PFSK-1 (cell line): ENCODE data around the gene PEX26.

ENCODE experiments used
- FOXP2 ChIP-seq: optimal IDR thresholded peaks from 2 replicates; pipeline ENCODE3; 2011; ENCODE audit warnings: borderline replicate concordance, control low read depth, inconsistent platforms; ENCODE audit not compliant: insufficient read depth; ENCODE audit errors: extremely low read length, extremely low read depth
- POLR2AphosphoS5 ChIP-seq: IDR thresholded peaks from 2 replicates; pipeline ENCODE4 v1.6.1; 2012; ENCODE audit warnings: low read depth, mild to moderate bottlenecking, control low read depth, low read length, moderate library complexity
- SIN3A ChIP-seq: IDR thresholded peaks from 2 replicates; pipeline ENCODE4 v1.6.1; 2012; ENCODE audit warnings: mild to moderate bottlenecking, low read length, moderate library complexity, borderline replicate concordance; ENCODE audit not compliant: insufficient read depth
- TAF1 ChIP-seq: IDR thresholded peaks from 2 replicates; pipeline ENCODE4 v1.6.1; 2012; ENCODE audit warnings: low read length, control low read depth, borderline replicate concordance; ENCODE audit not compliant: insufficient read depth
- TF ChIP-seq, protein P1 (sequence below), 2 experiments: IDR thresholded peaks; 2 replicates each; pipeline versions ENCODE4 v1.6.1 to v1.8.0; 2011 to 2012; ENCODE audit warnings: low read depth in 2 of 2, low read length in 2 of 2, control low read depth in 1 of 2, inconsistent platforms in 1 of 2, mild to moderate bottlenecking in 1 of 2, moderate library complexity in 1 of 2; ENCODE audit not compliant: insufficient read depth in 1 of 2

The PEX26 gene

DNA sequence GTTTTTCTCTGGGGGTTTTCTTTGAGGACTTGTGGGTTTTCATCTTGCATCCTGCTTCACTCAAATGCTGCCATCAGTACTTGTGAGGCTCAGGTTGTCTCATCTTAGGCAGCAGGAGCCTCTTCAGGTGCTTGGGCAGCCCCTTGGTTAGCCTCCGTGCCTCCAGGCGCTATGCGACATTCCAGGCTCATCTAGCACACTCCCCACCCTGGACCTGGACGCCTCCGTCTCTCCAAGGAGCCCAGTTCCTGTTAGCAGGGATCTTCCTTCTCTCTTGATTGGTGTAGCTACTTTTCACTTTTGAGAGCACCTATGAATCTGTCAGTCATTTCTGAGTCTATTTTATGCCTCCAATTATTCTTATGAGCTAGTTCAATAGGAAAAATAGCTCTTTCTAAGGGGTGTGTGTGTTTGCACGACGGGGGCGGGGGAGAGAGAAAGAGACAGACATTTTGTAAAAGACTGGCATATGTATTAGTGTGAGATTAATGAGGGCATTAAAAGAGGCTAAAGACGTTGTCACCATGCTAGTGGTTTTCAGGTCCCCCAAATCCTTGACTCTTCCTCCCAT, 40.6 kb downstream of the PEX26 start:
- TF ChIP-seq TAF1 = no peak
- no peak for TF ChIP-seq FOXP2
- no peak for TF ChIP-seq POLR2AphosphoS5
- TF ChIP-seq, protein P1, sequence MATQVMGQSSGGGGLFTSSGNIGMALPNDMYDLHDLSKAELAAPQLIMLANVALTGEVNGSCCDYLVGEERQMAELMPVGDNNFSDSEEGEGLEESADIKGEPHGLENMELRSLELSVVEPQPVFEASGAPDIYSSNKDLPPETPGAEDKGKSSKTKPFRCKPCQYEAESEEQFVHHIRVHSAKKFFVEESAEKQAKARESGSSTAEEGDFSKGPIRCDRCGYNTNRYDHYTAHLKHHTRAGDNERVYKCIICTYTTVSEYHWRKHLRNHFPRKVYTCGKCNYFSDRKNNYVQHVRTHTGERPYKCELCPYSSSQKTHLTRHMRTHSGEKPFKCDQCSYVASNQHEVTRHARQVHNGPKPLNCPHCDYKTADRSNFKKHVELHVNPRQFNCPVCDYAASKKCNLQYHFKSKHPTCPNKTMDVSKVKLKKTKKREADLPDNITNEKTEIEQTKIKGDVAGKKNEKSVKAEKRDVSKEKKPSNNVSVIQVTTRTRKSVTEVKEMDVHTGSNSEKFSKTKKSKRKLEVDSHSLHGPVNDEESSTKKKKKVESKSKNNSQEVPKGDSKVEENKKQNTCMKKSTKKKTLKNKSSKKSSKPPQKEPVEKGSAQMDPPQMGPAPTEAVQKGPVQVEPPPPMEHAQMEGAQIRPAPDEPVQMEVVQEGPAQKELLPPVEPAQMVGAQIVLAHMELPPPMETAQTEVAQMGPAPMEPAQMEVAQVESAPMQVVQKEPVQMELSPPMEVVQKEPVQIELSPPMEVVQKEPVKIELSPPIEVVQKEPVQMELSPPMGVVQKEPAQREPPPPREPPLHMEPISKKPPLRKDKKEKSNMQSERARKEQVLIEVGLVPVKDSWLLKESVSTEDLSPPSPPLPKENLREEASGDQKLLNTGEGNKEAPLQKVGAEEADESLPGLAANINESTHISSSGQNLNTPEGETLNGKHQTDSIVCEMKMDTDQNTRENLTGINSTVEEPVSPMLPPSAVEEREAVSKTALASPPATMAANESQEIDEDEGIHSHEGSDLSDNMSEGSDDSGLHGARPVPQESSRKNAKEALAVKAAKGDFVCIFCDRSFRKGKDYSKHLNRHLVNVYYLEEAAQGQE (IDR thresholded peaks at IDR 0.05; ENCODE audit: insufficient read depth in 1 of 2, low read depth in 2 of 2, low read length in 2 of 2) = no peak
- TF ChIP-seq SIN3A = no peak

DNA sequence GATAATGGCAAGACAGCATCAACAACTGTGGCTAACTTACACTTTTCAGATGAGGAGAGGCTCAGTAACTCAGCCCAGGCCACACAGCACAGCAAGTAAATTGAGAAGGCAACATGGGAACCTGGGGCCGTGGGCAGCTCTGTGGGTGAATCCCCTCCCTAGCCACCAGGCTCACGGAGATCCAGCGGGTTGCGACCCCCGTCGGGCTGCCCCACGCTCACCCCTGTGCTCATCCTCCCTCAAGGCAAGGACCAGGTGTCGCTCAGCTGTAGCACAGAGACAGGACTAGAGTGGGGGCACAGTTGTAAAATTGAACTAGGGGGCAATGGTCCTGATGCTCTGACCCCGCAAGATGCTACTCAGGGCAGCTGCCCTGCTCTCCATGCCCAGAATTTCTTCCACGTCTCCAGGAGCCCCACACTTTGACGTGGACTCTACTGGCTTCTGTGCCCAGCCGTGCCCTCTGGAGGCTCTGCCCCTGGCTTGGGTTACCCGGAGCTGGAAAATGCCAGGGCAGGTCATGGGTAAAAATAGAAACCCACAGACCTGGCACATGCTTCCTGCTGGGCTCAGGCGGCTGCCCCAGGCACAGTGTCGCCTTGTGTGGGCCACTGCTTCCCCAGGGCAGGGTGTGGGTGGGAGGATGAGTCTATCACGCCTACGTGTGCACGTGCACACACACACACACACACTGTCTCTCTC, 41.8 kb downstream of the PEX26 start:
- TF ChIP-seq SIN3A (no peak), TAF1 (no peak), FOXP2 (no peak), POLR2AphosphoS5 (no peak)
- TF ChIP-seq, protein P1 (IDR thresholded peaks at IDR 0.05; ENCODE audit: insufficient read depth in 1 of 2, low read depth in 2 of 2, low read length in 2 of 2) = no peak

DNA sequence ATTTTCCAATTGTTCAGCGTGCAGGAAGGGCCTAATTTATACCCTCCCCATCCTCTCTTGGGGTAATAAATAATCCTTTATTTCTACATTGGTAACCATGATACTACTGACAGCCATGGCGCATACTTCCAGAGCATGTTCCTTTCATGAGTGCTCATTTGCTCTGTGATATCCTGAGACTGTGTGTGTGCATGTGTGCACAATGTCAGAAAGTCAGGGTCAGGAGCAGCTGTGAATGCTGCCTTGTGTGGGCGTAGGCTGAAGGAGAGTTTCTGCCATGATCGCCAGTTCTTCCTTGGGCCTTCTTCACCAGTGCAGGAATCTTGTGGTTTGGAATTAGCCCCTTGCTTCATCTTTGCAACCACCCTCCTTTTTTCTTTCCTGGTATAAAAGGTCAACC, 43.1 kb downstream of the PEX26 start:
- no peak for TF ChIP-seq POLR2AphosphoS5
- TF ChIP-seq, protein P1 (IDR thresholded peaks at IDR 0.05; ENCODE audit: insufficient read depth in 1 of 2, low read depth in 2 of 2, low read length in 2 of 2) = no peak
- TF ChIP-seq SIN3A = no peak
- TF ChIP-seq FOXP2 = no peak
- no peak for TF ChIP-seq TAF1

DNA sequence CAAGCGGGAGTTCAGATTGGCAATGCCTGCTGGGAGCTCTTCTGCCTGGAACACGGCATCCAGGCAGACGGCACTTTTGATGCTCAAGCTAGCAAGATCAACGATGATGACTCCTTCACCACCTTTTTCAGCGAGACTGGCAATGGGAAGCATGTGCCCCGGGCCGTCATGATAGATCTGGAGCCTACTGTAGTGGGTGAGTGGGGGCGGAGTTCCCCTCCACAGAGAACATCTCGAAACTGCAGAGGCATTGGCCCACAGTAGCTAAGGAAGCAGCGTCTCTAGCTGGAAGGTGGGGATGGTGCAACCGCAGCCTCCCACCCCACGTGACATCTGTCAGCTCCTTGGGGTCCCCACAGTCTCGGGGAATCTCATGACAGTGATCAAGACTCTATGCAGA, 43.7 kb downstream of the PEX26 start:
- TF ChIP-seq SIN3A (no peak), FOXP2 (no peak), TAF1 (no peak), POLR2AphosphoS5 (no peak)
- TF ChIP-seq, protein P1 (IDR thresholded peaks at IDR 0.05; ENCODE audit: insufficient read depth in 1 of 2, low read depth in 2 of 2, low read length in 2 of 2) = no peak
